GM06990 (cell line): ENCODE measurements around the gene C2orf80.

Experiments used
- DNase-seq: peaks from one replicate; pipeline ENCODE4 v3.0.0-alpha.2; 2011; ENCODE audit not compliant: insufficient read length; ENCODE audit errors: extremely low read depth
- H3K27me3 ChIP-seq: replicated peaks from 2 replicates; pipeline ENCODE4 v1.6.0; 2011; ENCODE audit warnings: low read length; ENCODE audit not compliant: control insufficient read depth, insufficient read depth
- H3K36me3 ChIP-seq: 2 replicates; pipeline ENCODE4 v1.5.1; 2011; ENCODE audit warnings: low read length; ENCODE audit not compliant: control insufficient read depth, insufficient read depth
- H3K4me3 ChIP-seq: replicated peaks from 2 replicates; pipeline ENCODE4 v1.5.1; 2011; ENCODE audit warnings: low read depth, mild to moderate bottlenecking, control low read depth, low read length
- CTCF ChIP-seq: IDR thresholded peaks from 2 replicates; pipeline ENCODE4 v1.5.1; 2011; ENCODE audit warnings: low read length, control low read depth, mild to moderate bottlenecking, inconsistent platforms; ENCODE audit not compliant: insufficient read depth, poor library complexity, severe bottlenecking

C2orf80 gene

DNA sequence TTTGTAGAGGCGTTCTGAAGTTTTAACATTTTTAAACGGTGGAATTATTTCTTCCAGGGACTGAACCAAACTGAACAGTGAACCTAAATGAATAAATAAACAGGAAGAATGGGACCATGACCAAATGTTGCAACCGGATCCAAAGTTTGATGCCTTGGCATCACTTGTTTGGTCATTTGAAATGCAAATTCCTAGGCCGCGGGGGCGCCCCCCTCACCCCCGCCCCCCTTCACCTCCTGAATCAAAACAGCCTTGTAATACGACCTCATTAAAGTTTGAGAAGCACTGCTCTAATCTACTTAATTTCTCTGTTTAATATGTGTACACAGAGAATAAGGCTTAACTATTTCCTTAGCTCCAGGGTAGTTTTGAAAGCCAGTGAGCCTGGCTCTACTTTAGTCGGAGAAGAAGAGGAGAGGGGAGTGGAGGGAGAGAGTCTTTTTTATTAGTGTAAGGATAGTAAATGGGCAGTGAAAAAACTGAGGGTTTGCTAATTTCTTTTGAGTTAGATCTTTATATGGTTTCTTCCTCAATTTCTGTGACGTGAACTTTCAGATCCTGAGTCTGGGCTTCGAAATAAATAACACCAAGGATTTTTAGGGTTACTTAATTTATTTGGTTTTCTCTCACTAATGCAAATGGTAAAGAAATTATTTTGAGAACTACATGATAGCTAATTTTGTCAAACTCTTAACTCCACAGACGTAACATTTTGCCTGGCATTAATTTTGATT is 5.7 kb downstream of the C2orf80 start:
- Histone ChIP-seq H3K27me3 (no peaks in the 10 kb centered on the region; the same call in 1 of the 2 replicates), H3K36me3 (no peaks in the 10 kb centered on the region), H3K4me3 (no peak overlapping the region)
- no peak for TF ChIP-seq CTCF
- no peak for DNase-seq

- Histone ChIP-seq H3K27me3 (no peaks in the 10 kb centered on the region; the same call in 1 of the 2 replicates), H3K4me3 (no peak overlapping the region), H3K36me3 (no peaks in the 10 kb centered on the region)
- no peak for DNase-seq
- no peak for TF ChIP-seq CTCF
Measured at GRCh38 chr2:208183526-208183925, 6.3 kb downstream of the C2orf80 start.

GRCh38 chr2:208182835-208183234 is 7.0 kb downstream of the C2orf80 start:
- Histone ChIP-seq H3K36me3 (no peaks in the 10 kb centered on the region), H3K27me3 (no peaks in the 10 kb centered on the region; the same call in 1 of the 2 replicates), H3K4me3 (no peak overlapping the region)
- DNase-seq = no peak
- no peak for TF ChIP-seq CTCF

GRCh38 chr2:208179028-208179609 is 10.7 kb downstream of the C2orf80 start:
- DNase-seq = no peak
- H3K4me3 ChIP-seq = no peak overlapping the region
- H3K27me3 ChIP-seq = no peaks in the 10 kb centered on the region
- no peaks in the 10 kb centered on the region for H3K36me3 ChIP-seq
- no peak for TF ChIP-seq CTCF

DNA sequence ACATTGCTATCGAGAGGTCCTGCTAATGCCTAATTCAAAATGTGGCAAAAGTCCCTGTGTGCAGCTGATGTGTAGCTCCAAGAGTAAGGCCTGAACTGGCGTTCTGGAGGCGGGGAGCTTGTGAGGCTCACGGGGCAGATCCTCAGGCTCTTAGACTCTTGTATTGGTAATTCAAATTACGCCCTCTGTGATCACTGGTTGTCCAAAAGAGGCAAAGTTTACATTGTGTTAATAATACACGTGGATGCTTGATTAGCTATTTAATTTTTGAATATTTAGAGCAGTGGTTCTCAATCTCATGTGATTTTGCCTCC is 14.0 kb downstream of the C2orf80 start:
- DNase-seq = no peak
- Histone ChIP-seq H3K4me3 (no peak overlapping the region), H3K27me3 (no peaks in the 10 kb centered on the region), H3K36me3 (no peaks in the 10 kb centered on the region)
- no peak for TF ChIP-seq CTCF
